HEK293T (cell line): ENCODE results near the gene ACADL.

Experiments
- CTBP1 ChIP-seq: fragments of 450-650 bp; IDR thresholded peaks from 2 replicates; pipeline ENCODE4 v1.6.1; 2016; ENCODE audit warnings: borderline replicate concordance
- ELF4 ChIP-seq: fragments of 450-650 bp; IDR thresholded peaks from 2 replicates; pipeline ENCODE4 v1.6.1; 2017; ENCODE audit warnings: antibody characterized with exemption
- FOXA1 ChIP-seq: fragments of 450-650 bp; IDR thresholded peaks from 2 replicates; pipeline ENCODE4 v1.6.1; 2016; ENCODE audit warnings: mild to moderate bottlenecking
- FOXK2 ChIP-seq: fragments of 450-650 bp; IDR thresholded peaks from 2 replicates; pipeline ENCODE4 v1.6.1; 2016; ENCODE audit warnings: mild to moderate bottlenecking
- FOXM1 ChIP-seq: fragments of 450-650 bp; IDR thresholded peaks from 2 replicates; pipeline ENCODE4 v1.6.1; 2017; ENCODE audit warnings: mild to moderate bottlenecking, borderline replicate concordance
- HDGF ChIP-seq: fragments of 450-650 bp; IDR thresholded peaks from 2 replicates; pipeline ENCODE4 v1.6.1; 2017; ENCODE audit warnings: antibody characterized with exemption, borderline replicate concordance
- L3MBTL2 ChIP-seq: fragments of 450-650 bp; conservative IDR thresholded peaks from 2 replicates; pipeline ENCODE4 v1.6.1; 2016; ENCODE audit warnings: mild to moderate bottlenecking
- LEF1 ChIP-seq: fragments of 450-650 bp; IDR thresholded peaks from 2 replicates; pipeline ENCODE4 v1.6.1; 2017; ENCODE audit warnings: mild to moderate bottlenecking, borderline replicate concordance
- SP1 ChIP-seq: fragments of 450-650 bp; IDR thresholded peaks from 2 replicates; pipeline ENCODE4 v1.6.1; 2017
- SUZ12 ChIP-seq: fragments of 450-650 bp; IDR thresholded peaks from 2 replicates; pipeline ENCODE4 v1.6.1; 2016; ENCODE audit warnings: mild to moderate bottlenecking
- TARDBP ChIP-seq: fragments of 450-650 bp; IDR thresholded peaks from 2 replicates; pipeline ENCODE4 v1.6.1; 2016
- TF ChIP-seq, protein P1 (sequence below): fragments of 450-650 bp; IDR thresholded peaks from 2 replicates; pipeline ENCODE4 v1.6.1; 2016

- TF ChIP-seq HDGF (no peak), FOXA1 (no peak), L3MBTL2 (no peak), ELF4 (no peak), SUZ12 (no peak), SP1 (no peak), TARDBP (no peak), CTBP1 (no peak), LEF1 (no peak), FOXM1 (no peak), FOXK2 (no peak)
- TF ChIP-seq, protein P1, sequence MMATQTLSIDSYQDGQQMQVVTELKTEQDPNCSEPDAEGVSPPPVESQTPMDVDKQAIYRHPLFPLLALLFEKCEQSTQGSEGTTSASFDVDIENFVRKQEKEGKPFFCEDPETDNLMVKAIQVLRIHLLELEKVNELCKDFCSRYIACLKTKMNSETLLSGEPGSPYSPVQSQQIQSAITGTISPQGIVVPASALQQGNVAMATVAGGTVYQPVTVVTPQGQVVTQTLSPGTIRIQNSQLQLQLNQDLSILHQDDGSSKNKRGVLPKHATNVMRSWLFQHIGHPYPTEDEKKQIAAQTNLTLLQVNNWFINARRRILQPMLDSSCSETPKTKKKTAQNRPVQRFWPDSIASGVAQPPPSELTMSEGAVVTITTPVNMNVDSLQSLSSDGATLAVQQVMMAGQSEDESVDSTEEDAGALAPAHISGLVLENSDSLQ, result no peak
These were observed 39.0 kb upstream of the ACADL start for GRCh38 chr2:210264282-210264681.
